GM12878 (cell line): ENCODE results near the gene GNL3. TPM values are rescaled to one million over a fixed set of nuclear protein-coding genes. Genes with fewer than 3 reads are reported as not detected.

Experiments
- BMI1 ChIP-seq: fragments of 450-650 bp; IDR thresholded peaks from 2 replicates; pipeline ENCODE4 v1.6.1; 2016; ENCODE audit warnings: mild to moderate bottlenecking, moderate library complexity, borderline replicate concordance
- CREM ChIP-seq: IDR thresholded peaks from 2 replicates; pipeline ENCODE4 v1.6.1; 2014; ENCODE audit warnings: antibody characterized with exemption, low read depth
- FOS ChIP-seq: IDR thresholded peaks from 3 replicates; pipeline ENCODE4 v1.6.1; 2011; ENCODE audit warnings: borderline replicate concordance; ENCODE audit not compliant: insufficient read length; ENCODE audit errors: extremely low read depth
- IKZF1 ChIP-seq: fragments of 450-650 bp; conservative IDR thresholded peaks from 2 replicates; pipeline ENCODE4 v1.6.1; 2017; ENCODE audit warnings: antibody characterized with exemption, mild to moderate bottlenecking
- MEF2B ChIP-seq: fragments of 450-650 bp; IDR thresholded peaks from 2 replicates; pipeline ENCODE4 v1.6.1; 2018; ENCODE audit warnings: mild to moderate bottlenecking, moderate library complexity; ENCODE audit not compliant: partially characterized antibody, poor library complexity, severe bottlenecking
- MTA3 ChIP-seq: IDR thresholded peaks from 2 replicates; pipeline ENCODE4 v1.6.1; 2012; ENCODE audit warnings: low read length, inconsistent platforms, borderline replicate concordance
- NFIC ChIP-seq: IDR thresholded peaks from 2 replicates; pipeline ENCODE4 v1.6.1; 2012; ENCODE audit warnings: low read depth, mild to moderate bottlenecking, inconsistent platforms, low read length, moderate library complexity
- RBBP5 ChIP-seq: fragments of 200-600 bp; sonication (generic); conservative IDR thresholded peaks from 2 replicates; pipeline ENCODE4 v1.6.1; 2016
- SMAD5 ChIP-seq: IDR thresholded peaks from 2 replicates; pipeline ENCODE4 v1.6.1; 2016; ENCODE audit warnings: antibody characterized with exemption, low read depth
- SRF ChIP-seq, 2 experiments: IDR thresholded peaks; 2 replicates each; pipeline ENCODE4 v1.6.1; 2011; ENCODE audit warnings: low read depth in 2 of 2, low read length in 2 of 2, mild to moderate bottlenecking in 1 of 2, moderate library complexity in 1 of 2
- SUZ12 ChIP-seq: fragments of 200-600 bp; sonication (generic); IDR thresholded peaks from one replicate; pipeline ENCODE4 v1.6.1; 2018; ENCODE audit warnings: antibody characterized with exemption, mild to moderate bottlenecking; ENCODE audit not compliant: unreplicated experiment
- YBX1 ChIP-seq: fragments of 450-650 bp; IDR thresholded peaks from 2 replicates; pipeline ENCODE4 v1.6.1; 2016; ENCODE audit warnings: antibody characterized with exemption
- polyA plus RNA-seq, 11 experiments: library from polyadenylated mRNA; depleted of rRNA in 4 of 11; unstranded in 6 of 11; stranded (reverse) in 5 of 11; fragments of >200 nt; fragmentation: Nextera tagmentation in 4 of 11; fragmentation: Illumina TruSeq in 1 of 11; extraction: Ambion mirVana in 4 of 11; extraction: Trizol in 1 of 11; gene quantifications; 1 replicate in 1 of 11; 2 replicates in 10 of 11; pipeline versions ENCODE4 v1.2.1 to v1.2.3, GENCODE V29; 2011 to 2016; ENCODE audit warnings: inconsistent platforms in 2 of 11, missing spikeins in 2 of 11, low read depth in 1 of 11
- total RNA-seq, 4 experiments: library from RNA; depleted of rRNA in 3 of 4; stranded (reverse); fragments of >200 nt in 3 of 4; fragmentation: Illumina TruSeq in 1 of 4; extraction: Trizol in 1 of 4; gene quantifications; 2 replicates each; pipeline versions ENCODE4 v1.2.1 to v1.2.3, GENCODE V29; 2013 to 2021
- TF ChIP-seq, protein P1 (sequence below): IDR thresholded peaks from 2 replicates; pipeline ENCODE4 v1.6.1; 2012; ENCODE audit warnings: mild to moderate bottlenecking, low read depth, low read length
- TF ChIP-seq, protein P2 (sequence below): fragments of 150-350 bp; IDR thresholded peaks from 2 replicates; pipeline ENCODE4 v1.6.1; 2014; ENCODE audit warnings: mild to moderate bottlenecking, low read depth, low read length
- TF ChIP-seq, protein P3 (sequence below): fragments of 450-650 bp; IDR thresholded peaks from 2 replicates; pipeline ENCODE4 v1.6.1; 2017; ENCODE audit warnings: mild to moderate bottlenecking, moderate library complexity
- TF ChIP-seq, protein P4 (sequence below): fragments of 450-650 bp; formaldehyde crosslinking; IDR thresholded peaks from 2 replicates; pipeline ENCODE4 v1.4.0; 2022; ENCODE audit warnings: mild to moderate bottlenecking, moderate library complexity

GNL3 gene
- total and polyA plus RNA-seq, 10 of the 15 experiments (the other 5 are each of a cell fraction or from before 2014, with no cell fraction given): 172 to 368 (median 257) TPM

DNA sequence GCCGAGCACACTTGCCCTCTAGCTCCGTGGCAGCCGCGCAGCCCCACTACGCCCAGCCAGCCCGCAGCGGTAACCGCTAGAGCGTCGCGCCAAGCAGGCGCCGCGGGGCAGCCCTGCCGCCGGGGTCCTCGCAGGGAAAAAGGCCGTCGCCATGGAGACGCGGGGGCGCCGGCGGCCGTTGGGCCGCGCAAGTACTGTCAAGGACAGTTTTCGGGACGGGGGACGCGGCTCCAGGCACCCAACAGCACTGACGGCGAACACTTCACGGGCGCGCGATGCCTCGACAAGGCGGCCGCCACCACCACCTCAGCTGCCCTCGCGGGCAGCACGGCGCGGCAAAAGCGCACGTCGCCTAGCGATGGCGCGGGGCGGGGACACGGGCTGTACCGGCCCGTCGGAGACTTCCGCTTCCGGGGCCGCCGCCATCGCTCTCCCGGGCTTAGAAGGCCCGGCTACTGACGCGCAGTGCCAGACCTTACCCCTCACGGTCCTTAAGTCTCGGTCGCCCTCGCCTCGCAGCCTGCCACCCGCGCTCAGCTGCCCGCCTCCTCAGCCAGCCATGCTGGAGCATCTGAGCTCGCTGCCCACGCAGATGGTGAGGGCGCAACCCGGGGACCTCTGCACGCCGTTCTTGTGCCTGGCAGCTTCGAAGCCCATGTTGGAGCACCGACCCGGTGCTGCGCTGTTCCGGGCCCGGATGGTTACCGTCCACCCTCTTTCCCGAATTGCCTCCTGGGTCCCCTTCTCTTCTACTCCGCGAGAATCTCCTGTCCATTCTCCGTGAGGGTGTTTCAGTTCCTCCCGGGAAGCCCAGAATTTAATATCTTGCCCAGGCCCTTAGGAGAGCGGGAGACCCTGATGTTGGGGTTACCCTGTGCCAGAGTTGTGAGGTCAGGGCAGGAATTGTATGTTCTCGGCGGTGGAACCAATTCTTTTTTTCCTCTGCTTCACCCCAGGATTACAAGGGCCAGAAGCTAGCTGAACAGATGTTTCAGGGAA, 20.2 kb downstream of the GNL3 start, which contains the start of the genes GLT8D1 and SPCS1 (continued):
- TF ChIP-seq, protein P1, sequence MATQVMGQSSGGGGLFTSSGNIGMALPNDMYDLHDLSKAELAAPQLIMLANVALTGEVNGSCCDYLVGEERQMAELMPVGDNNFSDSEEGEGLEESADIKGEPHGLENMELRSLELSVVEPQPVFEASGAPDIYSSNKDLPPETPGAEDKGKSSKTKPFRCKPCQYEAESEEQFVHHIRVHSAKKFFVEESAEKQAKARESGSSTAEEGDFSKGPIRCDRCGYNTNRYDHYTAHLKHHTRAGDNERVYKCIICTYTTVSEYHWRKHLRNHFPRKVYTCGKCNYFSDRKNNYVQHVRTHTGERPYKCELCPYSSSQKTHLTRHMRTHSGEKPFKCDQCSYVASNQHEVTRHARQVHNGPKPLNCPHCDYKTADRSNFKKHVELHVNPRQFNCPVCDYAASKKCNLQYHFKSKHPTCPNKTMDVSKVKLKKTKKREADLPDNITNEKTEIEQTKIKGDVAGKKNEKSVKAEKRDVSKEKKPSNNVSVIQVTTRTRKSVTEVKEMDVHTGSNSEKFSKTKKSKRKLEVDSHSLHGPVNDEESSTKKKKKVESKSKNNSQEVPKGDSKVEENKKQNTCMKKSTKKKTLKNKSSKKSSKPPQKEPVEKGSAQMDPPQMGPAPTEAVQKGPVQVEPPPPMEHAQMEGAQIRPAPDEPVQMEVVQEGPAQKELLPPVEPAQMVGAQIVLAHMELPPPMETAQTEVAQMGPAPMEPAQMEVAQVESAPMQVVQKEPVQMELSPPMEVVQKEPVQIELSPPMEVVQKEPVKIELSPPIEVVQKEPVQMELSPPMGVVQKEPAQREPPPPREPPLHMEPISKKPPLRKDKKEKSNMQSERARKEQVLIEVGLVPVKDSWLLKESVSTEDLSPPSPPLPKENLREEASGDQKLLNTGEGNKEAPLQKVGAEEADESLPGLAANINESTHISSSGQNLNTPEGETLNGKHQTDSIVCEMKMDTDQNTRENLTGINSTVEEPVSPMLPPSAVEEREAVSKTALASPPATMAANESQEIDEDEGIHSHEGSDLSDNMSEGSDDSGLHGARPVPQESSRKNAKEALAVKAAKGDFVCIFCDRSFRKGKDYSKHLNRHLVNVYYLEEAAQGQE: 0 out of 2 replicates have a peak, but pooled peaks have one; percentile 38
- TF ChIP-seq CREM (peak; percentile 77; the same call in 1 of the 2 replicates), IKZF1 (peak; percentile 90), BMI1 (peak; percentile 98), SRF (IDR thresholded peaks at IDR 0.05; ENCODE audit: low read depth in 2 of 2, low read length in 2 of 2) (no peak), MEF2B (peak; percentile 57), SMAD5 (peak; percentile 31; the same call in 1 of the 2 replicates), RBBP5 (no peak), YBX1 (no peak), FOS (no peak), NFIC (no peak), MTA3 (no peak), SUZ12 (no peak)
- TF ChIP-seq, protein P2, sequence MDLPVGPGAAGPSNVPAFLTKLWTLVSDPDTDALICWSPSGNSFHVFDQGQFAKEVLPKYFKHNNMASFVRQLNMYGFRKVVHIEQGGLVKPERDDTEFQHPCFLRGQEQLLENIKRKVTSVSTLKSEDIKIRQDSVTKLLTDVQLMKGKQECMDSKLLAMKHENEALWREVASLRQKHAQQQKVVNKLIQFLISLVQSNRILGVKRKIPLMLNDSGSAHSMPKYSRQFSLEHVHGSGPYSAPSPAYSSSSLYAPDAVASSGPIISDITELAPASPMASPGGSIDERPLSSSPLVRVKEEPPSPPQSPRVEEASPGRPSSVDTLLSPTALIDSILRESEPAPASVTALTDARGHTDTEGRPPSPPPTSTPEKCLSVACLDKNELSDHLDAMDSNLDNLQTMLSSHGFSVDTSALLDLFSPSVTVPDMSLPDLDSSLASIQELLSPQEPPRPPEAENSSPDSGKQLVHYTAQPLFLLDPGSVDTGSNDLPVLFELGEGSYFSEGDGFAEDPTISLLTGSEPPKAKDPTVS: no peak
- TF ChIP-seq, protein P3, sequence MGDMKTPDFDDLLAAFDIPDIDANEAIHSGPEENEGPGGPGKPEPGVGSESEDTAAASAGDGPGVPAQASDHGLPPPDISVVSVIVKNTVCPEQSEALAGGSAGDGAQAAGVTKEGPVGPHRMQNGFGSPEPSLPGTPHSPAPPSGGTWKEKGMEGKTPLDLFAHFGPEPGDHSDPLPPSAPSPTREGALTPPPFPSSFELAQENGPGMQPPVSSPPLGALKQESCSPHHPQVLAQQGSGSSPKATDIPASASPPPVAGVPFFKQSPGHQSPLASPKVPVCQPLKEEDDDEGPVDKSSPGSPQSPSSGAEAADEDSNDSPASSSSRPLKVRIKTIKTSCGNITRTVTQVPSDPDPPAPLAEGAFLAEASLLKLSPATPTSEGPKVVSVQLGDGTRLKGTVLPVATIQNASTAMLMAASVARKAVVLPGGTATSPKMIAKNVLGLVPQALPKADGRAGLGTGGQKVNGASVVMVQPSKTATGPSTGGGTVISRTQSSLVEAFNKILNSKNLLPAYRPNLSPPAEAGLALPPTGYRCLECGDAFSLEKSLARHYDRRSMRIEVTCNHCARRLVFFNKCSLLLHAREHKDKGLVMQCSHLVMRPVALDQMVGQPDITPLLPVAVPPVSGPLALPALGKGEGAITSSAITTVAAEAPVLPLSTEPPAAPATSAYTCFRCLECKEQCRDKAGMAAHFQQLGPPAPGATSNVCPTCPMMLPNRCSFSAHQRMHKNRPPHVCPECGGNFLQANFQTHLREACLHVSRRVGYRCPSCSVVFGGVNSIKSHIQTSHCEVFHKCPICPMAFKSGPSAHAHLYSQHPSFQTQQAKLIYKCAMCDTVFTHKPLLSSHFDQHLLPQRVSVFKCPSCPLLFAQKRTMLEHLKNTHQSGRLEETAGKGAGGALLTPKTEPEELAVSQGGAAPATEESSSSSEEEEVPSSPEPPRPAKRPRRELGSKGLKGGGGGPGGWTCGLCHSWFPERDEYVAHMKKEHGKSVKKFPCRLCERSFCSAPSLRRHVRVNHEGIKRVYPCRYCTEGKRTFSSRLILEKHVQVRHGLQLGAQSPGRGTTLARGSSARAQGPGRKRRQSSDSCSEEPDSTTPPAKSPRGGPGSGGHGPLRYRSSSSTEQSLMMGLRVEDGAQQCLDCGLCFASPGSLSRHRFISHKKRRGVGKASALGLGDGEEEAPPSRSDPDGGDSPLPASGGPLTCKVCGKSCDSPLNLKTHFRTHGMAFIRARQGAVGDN: peak; percentile 68
- TF ChIP-seq, protein P4, sequence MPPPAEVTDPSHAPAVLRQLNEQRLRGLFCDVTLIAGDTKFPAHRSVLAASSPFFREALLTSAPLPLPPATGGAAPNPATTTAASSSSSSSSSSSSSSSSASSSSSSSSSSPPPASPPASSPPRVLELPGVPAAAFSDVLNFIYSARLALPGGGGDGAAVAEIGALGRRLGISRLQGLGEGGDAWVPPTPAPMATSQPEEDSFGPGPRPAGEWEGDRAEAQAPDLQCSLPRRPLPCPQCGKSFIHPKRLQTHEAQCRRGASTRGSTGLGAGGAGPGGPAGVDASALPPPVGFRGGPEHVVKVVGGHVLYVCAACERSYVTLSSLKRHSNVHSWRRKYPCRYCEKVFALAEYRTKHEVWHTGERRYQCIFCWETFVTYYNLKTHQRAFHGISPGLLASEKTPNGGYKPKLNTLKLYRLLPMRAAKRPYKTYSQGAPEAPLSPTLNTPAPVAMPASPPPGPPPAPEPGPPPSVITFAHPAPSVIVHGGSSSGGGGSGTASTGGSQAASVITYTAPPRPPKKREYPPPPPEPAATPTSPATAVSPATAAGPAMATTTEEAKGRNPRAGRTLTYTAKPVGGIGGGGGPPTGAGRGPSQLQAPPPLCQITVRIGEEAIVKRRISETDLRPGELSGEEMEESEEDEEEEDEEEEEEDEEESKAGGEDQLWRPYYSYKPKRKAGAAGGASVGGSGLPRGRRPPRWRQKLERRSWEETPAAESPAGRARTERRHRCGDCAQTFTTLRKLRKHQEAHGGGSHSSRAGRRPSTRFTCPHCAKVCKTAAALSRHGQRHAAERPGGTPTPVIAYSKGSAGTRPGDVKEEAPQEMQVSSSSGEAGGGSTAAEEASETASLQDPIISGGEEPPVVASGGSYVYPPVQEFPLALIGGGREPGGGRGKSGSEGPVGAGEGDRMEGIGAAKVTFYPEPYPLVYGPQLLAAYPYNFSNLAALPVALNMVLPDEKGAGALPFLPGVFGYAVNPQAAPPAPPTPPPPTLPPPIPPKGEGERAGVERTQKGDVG (CRISPR knock-in tag): no peak
